Fibroblast of peridontal ligament (primary cell): ENCODE data around the gene GREB1L.

Experiments
- DNase-seq: peaks from one replicate; pipeline ENCODE4 v3.0.0-alpha.2; 2010; ENCODE audit errors: extremely low read depth

The GREB1L gene

GRCh38 chr18:21449367-21450290 is 207.6 kb downstream of the GREB1L start:
- no peak for DNase-seq

- no peak for DNase-seq
Measured at GRCh38 chr18:21450503-21450902, 208.5 kb downstream of the GREB1L start.

DNA sequence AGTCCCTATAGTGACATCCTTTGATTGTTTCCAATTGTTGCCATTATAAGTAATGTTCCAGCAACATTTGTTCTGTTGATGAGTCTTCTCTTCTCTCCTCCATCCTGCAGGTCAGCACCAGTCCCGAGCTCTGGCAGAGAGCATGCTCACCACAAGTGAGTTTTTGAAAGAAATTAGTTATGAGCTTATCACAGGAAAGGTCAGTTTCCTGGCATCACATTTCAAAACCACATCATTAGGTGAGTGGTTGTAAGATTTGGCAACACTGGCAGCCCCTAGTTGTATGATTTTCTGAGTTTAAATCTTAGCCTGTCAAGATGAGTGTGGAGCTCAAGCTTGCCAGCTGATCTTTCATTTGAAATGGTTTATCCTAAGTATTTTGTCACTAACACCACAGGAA is 208.9 kb downstream of the GREB1L start:
- no peak for DNase-seq

DNA sequence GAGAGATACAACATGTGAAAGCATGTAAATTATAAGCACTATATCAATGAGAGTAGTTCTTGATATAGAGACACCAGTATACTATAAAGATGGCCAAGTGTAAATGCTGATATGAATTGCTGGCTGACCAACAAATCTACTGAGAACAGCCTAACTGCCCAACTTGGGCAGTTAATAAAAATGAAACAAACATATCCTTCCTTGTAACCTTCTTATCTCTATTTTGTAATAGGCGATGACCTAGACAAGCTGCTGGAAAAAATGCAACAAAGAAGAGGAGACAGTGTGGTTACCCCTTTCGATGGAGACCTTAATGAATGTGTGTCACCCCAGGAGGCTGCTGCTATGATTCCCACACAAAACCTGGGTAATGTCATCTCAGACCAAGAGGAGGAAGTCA is 209.8 kb downstream of the GREB1L start:
- no peak for DNase-seq

GRCh38 chr18:21452276-21452780 is 210.3 kb downstream of the GREB1L start:
- DNase-seq = no peak

DNA sequence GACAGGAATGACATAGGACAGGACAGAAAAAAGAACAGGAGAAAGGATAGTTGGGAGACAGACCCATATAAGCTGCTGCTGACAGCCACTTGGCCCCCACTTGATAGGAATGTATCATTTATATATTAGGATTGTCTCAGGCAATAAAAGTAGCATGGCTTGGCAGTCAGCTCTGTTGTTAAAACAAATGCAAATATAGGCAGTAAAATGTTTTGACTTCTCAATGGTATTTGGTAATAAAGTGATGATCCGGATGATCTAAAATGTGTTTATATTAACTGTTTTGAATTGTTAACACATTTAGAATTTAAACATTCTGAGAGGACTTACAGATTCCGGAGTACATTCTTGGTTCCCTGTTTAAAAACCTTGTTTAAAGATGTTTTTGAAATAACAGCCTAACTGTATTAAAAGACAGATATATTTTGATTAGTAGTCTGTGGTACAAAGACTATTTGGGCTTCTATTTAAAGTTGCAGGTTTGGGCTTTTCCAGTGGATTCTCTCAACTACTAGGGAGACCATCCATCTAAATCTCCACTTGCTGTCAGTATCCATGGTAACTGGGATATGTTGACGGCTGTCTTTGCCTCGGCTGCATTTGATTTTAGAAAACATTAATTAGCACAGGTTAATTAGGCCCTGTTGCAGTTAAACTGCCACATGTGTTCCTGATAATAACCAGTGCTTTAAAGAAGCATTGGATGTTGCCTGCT is 210.9 kb downstream of the GREB1L start:
- no peak for DNase-seq

- no peak for DNase-seq
Measured at GRCh38 chr18:21453511-21453901, 211.5 kb downstream of the GREB1L start.

DNA sequence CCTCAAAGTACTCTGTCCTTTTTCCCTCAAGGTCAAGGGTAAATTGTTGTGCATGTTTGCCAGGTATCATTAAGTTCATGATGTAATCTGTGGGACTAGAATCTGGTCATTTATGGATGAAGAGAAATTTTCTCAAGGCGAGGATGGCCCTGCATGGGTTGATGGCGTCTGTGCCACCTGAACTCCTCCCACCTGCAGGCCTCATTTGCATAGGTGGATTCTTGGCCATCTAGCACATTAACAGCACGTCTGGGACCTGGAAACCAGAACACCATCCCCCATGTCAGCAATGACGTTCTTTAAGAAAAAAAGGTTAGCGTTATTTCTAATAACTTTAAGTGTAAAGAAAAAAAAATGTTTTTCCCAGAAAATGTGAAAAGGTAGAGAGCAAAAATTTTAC is 212.7 kb downstream of the GREB1L start:
- DNase-seq = no peak

DNA sequence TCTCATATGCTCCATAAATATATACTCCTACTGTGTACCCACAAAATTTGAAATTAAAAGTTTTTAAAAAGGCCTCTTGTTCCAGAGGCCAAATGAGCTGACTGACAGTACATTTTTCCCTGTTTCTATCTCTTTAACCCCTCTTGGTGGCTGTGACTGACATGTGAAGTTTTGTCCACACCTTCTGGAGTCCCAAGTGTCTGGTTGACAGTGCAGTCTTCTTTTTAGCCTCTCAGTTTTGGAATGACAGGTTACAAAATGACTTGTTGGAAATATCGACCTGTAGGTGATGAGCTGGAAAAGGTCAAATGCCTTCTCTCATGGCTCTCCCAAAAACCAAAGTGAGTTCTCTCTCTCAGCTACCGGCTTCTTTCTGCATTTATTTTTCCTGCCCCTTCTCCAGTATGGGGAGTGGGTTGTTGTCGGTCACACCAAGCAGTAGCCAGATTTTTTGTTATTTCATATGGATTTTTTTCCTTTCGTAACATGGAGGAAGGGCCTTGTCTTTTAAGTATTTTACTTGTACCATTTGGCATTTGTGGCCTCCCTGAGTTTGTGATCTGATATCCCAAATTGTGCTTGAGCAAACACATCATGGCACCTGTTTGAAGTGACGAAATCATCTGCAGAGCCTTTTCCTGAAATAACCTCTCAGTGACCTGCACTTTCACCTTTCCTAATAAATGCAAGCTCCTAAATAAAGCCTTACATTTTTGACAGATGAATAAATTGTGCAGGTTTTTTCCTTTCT is 214.6 kb downstream of the GREB1L start:
- DNase-seq = no peak

GRCh38 chr18:21457179-21457535 is 215.1 kb downstream of the GREB1L start:
- peak; percentile 7 for DNase-seq

- DNase-seq = no peak
Measured at GRCh38 chr18:21458310-21458709, 216.3 kb downstream of the GREB1L start.

DNA sequence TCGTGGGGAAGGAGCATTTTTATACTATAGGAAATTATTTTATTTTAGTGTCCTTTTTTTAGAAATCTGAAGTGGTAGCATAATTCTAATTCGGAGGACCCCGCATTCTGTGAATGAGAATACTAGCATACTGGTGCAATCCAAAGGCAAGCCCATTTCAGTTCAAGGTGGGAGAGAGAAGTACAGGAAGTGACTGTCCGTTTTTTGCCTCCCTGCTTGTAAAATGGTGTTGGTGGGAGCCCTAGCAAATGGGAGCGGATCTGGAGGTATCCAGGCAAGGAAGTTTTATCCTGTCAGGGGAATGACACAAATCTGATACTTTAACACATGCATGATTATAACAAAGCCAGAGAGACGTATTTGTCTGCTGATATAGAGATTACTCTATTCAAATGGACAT is 216.8 kb downstream of the GREB1L start:
- no peak for DNase-seq

DNA sequence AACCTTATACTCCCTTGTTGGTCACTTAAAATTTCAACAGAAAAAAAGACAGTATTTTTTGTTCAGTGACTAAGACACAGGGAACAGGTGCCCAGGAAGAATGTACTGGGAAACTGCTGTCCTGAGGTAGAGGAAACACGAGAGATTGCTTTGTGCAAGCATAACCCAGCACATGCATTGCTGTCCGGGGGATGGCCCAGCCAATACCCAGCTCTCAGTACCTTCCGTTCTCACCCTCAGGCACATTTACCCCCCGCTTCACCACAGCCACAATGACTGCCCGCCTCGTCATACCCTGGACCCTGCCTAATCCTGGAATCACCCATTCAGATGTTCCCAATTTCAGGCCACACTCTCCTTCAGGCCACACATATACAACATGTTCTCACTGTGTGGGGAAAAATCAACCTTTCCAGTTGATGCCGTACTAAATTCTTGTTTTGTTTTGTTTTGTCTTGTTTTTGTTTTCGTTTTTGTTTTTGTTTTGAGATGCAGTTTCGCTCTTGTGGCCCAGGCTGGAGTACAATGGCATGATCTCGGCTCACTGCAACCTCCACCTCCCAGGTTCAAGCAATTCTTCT is 217.8 kb downstream of the GREB1L start:
- no peak for DNase-seq

GRCh38 chr18:21461460-21461859 is 219.4 kb downstream of the GREB1L start:
- DNase-seq = no peak

DNA sequence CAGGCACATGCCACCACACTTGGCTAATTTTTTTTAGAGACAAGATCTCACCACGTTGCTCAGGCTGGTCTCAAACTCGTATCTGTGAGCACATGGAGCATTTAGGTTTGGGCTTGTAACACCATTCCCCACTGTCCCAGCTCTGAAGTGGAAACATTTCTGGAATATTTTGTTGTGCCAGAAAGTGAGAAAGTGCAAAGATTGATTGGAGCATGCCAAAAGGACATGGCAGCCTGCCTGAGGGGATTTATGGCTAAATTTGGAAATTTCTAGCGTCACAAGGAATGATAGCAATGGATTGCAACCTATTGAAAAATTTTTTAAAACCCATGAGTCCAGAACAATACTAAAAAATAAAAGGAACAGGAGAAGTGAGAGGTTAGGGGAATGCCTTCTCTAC is 221.7 kb downstream of the GREB1L start:
- peak; percentile 15 for DNase-seq

GRCh38 chr18:21468514-21469164 is 226.6 kb downstream of the GREB1L start:
- no peak for DNase-seq

DNA sequence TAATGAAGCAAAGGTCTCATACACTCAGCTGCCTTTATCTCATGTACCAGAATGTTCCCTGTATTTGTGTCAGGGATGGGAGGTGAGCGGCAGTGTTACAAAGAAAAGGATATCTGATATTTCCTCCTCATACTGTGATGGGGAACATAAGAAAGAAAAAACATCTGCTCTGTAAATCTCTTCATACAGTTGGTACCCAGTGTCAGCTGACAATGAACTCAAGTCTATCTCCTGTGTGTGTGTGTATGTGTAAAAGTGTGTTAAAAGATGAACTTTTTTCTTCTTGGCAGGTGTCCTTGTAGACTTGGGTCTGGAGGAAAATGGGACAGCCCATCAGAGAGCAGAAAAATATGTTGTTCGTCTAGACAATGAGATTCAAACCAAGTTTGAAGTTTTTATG is 230.7 kb downstream of the GREB1L start:
- DNase-seq = no peak

- no peak for DNase-seq
Measured at GRCh38 chr18:21474621-21475020, 232.6 kb downstream of the GREB1L start.

DNA sequence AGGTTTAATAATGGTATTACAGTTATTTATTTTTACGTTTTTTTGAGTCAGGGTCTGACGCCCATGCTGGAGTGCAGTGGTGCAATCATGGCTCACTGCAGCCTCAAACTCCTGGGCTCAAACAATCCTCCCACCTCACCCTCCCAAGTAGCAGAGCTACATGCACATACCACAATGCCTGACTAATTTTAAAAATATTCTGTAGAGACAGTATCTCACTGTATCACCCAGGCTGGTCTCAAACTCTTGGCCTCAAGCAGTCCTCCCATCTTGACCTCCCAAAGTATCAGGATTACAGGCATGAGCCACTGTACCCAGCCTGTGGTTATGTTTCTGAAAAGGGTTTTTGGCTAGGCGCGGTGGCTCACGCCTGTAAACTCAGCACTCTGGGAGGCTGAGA is 237.7 kb downstream of the GREB1L start:
- no peak for DNase-seq

DNA sequence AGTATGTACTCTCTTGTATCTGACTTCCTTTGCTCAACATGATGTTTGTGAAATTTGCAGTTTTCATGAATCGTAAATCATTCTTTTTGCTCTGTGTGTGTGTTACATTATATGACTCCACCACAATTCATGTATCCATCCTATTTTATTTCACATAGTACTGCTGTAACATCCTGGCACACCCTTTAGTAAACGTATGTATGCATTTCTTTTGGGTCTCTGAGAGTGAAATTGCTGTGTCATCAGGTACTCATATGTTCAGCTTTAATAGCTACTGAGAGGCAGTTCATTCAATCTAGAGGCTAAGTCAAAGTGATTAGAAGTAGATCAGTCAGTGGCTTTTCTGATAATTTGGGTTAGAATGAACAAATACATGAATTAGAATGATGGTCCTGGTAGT is 239.7 kb downstream of the GREB1L start:
- DNase-seq = no peak

GRCh38 chr18:21483051-21483450 is 241.0 kb downstream of the GREB1L start:
- no peak for DNase-seq
